H1 (cell line): ENCODE data around the gene KRTAP11-1. TPM values are rescaled to one million over a fixed set of nuclear protein-coding genes. Genes with fewer than 3 reads are reported as not detected.

Experiments
- EGR1 ChIP-seq: IDR thresholded peaks from 2 replicates; pipeline ENCODE4 v1.6.1; 2011; ENCODE audit warnings: low read depth, low read length, borderline replicate concordance
- EZH2 ChIP-seq: fragments of 200-600 bp; sonication (generic); IDR thresholded peaks from 2 replicates; pipeline ENCODE4 v1.7.1; 2012; ENCODE audit warnings: low read depth, mild to moderate bottlenecking, moderate library complexity, low read length, inconsistent platforms; ENCODE audit not compliant: severe bottlenecking
- NRF1 ChIP-seq: IDR thresholded peaks from 2 replicates; pipeline ENCODE4 v1.6.1; 2011; ENCODE audit warnings: mild to moderate bottlenecking, low read depth, low read length, improper control_type of control experiment
- RAD21 ChIP-seq, 2 experiments: IDR thresholded peaks in 1 of 2; conservative IDR thresholded peaks in 1 of 2; 2 replicates each; pipeline ENCODE4 v1.6.1; 2011; ENCODE audit warnings: low read depth in 2 of 2, low read length in 2 of 2, improper control_type of control experiment in 1 of 2, inconsistent platforms in 1 of 2, mild to moderate bottlenecking in 1 of 2, moderate library complexity in 1 of 2
- TAF7 ChIP-seq: optimal IDR thresholded peaks from 2 replicates; pipeline ENCODE3; 2011; ENCODE audit warnings: low read depth, mild to moderate bottlenecking, inconsistent platforms, low read length, moderate library complexity, borderline replicate concordance
- polyA plus RNA-seq, 7 experiments: library from polyadenylated mRNA; depleted of rRNA in 3 of 7; stranded (reverse) in 5 of 7; unstranded in 2 of 7; fragments of >200 nt in 5 of 7; fragments of 200-250 nt in 2 of 7; gene quantifications; 1 replicate in 5 of 7; 2 replicates in 1 of 7; 4 replicates in 1 of 7; pipeline versions ENCODE4 v1.2.1 to v1.2.3, GENCODE V29; 2011 to 2013; ENCODE audit warnings: missing spikeins in 2 of 7, mixed read lengths in 2 of 7
- total RNA-seq: library from RNA; stranded (reverse); fragmentation: NEBNext Ultra II Directional; extraction: Animal tissue kit (Norgen Biotek cat#: 25700); gene quantifications from 2 replicates; pipeline ENCODE4 v1.2.1, GENCODE V29; 2021
- TF ChIP-seq, protein P1 (sequence below): IDR thresholded peaks from 2 replicates; pipeline ENCODE4 v1.6.1; 2011; ENCODE audit warnings: low read depth, mild to moderate bottlenecking, low read length; ENCODE audit not compliant: insufficient read depth

The KRTAP11-1 gene
- total and polyA plus RNA-seq, 2 of the 8 experiments (the other 6 are each of a cell fraction or from before 2014, with no cell fraction given) = not detected

DNA sequence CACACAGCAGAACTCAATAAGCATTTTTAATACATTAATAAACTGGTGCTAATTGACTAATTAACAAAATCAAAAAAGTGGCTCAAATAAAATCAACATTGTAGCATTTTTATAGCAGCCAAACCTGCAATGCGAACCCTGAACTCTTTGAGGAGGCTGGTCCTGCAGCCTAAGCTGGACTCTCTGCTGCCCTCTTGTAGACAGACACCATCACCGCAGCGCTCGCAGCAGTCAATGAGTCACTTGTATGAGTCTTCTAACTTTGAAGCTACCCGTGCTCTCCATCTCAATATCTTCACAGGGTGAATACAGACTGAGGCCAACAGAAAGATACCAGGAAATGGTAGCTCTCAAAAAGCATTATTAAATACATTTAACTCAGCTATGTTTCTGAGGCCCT is 42.1 kb downstream of the KRTAP11-1 start (continued):
- TF ChIP-seq RAD21 (IDR thresholded peaks at IDR 0.05 in 1 of 2, conservative IDR thresholded peaks at IDR 0.05 in 1 of 2; ENCODE audit: low read depth in 2 of 2, low read length in 2 of 2) (peak; percentile 66 to 72), TAF7 (no peak), EZH2 (no peak), EGR1 (no peak), NRF1 (no peak)
- TF ChIP-seq, protein P1, sequence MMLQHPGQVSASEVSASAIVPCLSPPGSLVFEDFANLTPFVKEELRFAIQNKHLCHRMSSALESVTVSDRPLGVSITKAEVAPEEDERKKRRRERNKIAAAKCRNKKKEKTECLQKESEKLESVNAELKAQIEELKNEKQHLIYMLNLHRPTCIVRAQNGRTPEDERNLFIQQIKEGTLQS = no peak
- TF ChIP-seq, all 59 proteins: peak for 5
